Left renal pelvis (tissue), 4 donors: ENCODE data around the gene VEPH1. TPM values are rescaled to one million over a fixed set of nuclear protein-coding genes. Genes with fewer than 3 reads are reported as not detected.

Source experiments
- DNase-seq, 4 donors: peaks; one replicate each; pipeline ENCODE4 v3.0.0-alpha.2; 2013; ENCODE audit warnings: low read depth in 4 of 4, low spot score in 3 of 4
- polyA plus RNA-seq, 4 donors: library from polyadenylated mRNA; unstranded; fragments of 120-200 nt; gene quantifications; one replicate each; pipeline ENCODE4 v1.2.1, GENCODE V29; 2013; ENCODE audit not compliant: insufficient read length in 4 of 4

The VEPH1 gene
- polyA plus RNA-seq, 4 donors = 2.0 to 68.0 (median 57.6) TPM

- peak in 1 of 4 donors; percentile 7 for DNase-seq
Measured at GRCh38 chr3:157438194-157438730, 65.0 kb downstream of the VEPH1 start.

GRCh38 chr3:157436583-157437291 is 66.5 kb downstream of the VEPH1 start, which contains the start of gene PTX3:
Gene PTX3, plus strand, starts transcription at chr3:157436850. Its CDS starts 84 bp downstream, at chr3:157436934.
- DNase-seq = peak in 3 of 4 donors; percentile 12 to 50 (median 39)

GRCh38 chr3:157429708-157430107 is 73.5 kb downstream of the VEPH1 start:
- DNase-seq = no peak

- no peak for DNase-seq
Measured at GRCh38 chr3:157428853-157429252, 74.4 kb downstream of the VEPH1 start.

- no peak for DNase-seq
Measured at GRCh38 chr3:157427901-157428300, 75.3 kb downstream of the VEPH1 start.

GRCh38 chr3:157423337-157423736 is 79.9 kb downstream of the VEPH1 start:
- DNase-seq = no peak

GRCh38 chr3:157420606-157421130 is 82.5 kb downstream of the VEPH1 start:
- DNase-seq = no peak

GRCh38 chr3:157418104-157418503 is 85.1 kb downstream of the VEPH1 start:
- DNase-seq = no peak

- no peak for DNase-seq
Measured at GRCh38 chr3:157417247-157417646, 86.0 kb downstream of the VEPH1 start.

- DNase-seq = no peak
Measured at GRCh38 chr3:157416347-157417087, 86.7 kb downstream of the VEPH1 start.

GRCh38 chr3:157414861-157415260 is 88.4 kb downstream of the VEPH1 start:
- no peak for DNase-seq

GRCh38 chr3:157412323-157412855 is 90.8 kb downstream of the VEPH1 start:
- DNase-seq = no peak

- DNase-seq = no peak
Measured at GRCh38 chr3:157410945-157411344, 92.3 kb downstream of the VEPH1 start.

GRCh38 chr3:157409516-157409915 is 93.7 kb downstream of the VEPH1 start:
- no peak for DNase-seq

GRCh38 chr3:157408499-157409149 is 94.6 kb downstream of the VEPH1 start:
- DNase-seq = no peak

- DNase-seq = no peak
Measured at GRCh38 chr3:157407769-157408168, 95.4 kb downstream of the VEPH1 start.

- no peak for DNase-seq
Measured at GRCh38 chr3:157406394-157406793, 96.8 kb downstream of the VEPH1 start.

- no peak for DNase-seq
Measured at GRCh38 chr3:157405457-157405856, 97.8 kb downstream of the VEPH1 start.

- no peak for DNase-seq
Measured at GRCh38 chr3:157404381-157404780, 98.8 kb downstream of the VEPH1 start.

- no peak for DNase-seq
Measured at GRCh38 chr3:157398598-157398997, 104.6 kb downstream of the VEPH1 start.

- no peak for DNase-seq
Measured at GRCh38 chr3:157394411-157394810, 108.8 kb downstream of the VEPH1 start.
